HL-60 (cell line): Measurements from ENCODE around the gene SLC15A2.

Source experiments
- DNase-seq, 2 experiments: peaks; one replicate each; pipeline ENCODE4 v3.0.0-alpha.2; 2010 to 2020; ENCODE audit warnings: low read depth in 1 of 2, low spot score in 1 of 2
- H3K27ac ChIP-seq: fragments of 250-450 bp; sonication (Bioruptor Pico); replicated peaks from 2 replicates; pipeline ENCODE4 v1.5.1; 2020; ENCODE audit warnings: mild to moderate bottlenecking, moderate library complexity
- H3K27me3 ChIP-seq: fragments of 250-450 bp; sonication (Bioruptor Pico); 2 replicates; pipeline ENCODE4 v1.5.1; 2021; ENCODE audit warnings: mild to moderate bottlenecking, moderate library complexity; ENCODE audit not compliant: insufficient read depth, poor library complexity, severe bottlenecking
- H3K4me3 ChIP-seq: replicated peaks from 2 replicates; pipeline ENCODE4 v1.5.1; 2011; ENCODE audit warnings: mild to moderate bottlenecking, control low read depth, low read length; ENCODE audit not compliant: insufficient read depth
- GABPA ChIP-seq: IDR thresholded peaks from 2 replicates; pipeline ENCODE4 v1.6.1; 2012; ENCODE audit warnings: low read depth
- POLR2AphosphoS5 ChIP-seq: IDR thresholded peaks from 2 replicates; pipeline ENCODE4 v1.6.1; 2012; ENCODE audit warnings: low read depth
- SPI1 ChIP-seq: IDR thresholded peaks from 2 replicates; pipeline ENCODE4 v1.6.1; 2012; ENCODE audit warnings: low read depth, mild to moderate bottlenecking, borderline replicate concordance
- TF ChIP-seq, protein P1 (sequence below): IDR thresholded peaks from one replicate; pipeline ENCODE4 v1.5.1; 2011; ENCODE audit warnings: low read length, control low read depth, inconsistent platforms; ENCODE audit not compliant: insufficient read depth
- TF ChIP-seq, protein P2 (sequence below): IDR thresholded peaks from 2 replicates; pipeline ENCODE4 v1.6.1; 2012; ENCODE audit warnings: low read depth; ENCODE audit not compliant: insufficient replicate concordance

The SLC15A2 gene

DNA sequence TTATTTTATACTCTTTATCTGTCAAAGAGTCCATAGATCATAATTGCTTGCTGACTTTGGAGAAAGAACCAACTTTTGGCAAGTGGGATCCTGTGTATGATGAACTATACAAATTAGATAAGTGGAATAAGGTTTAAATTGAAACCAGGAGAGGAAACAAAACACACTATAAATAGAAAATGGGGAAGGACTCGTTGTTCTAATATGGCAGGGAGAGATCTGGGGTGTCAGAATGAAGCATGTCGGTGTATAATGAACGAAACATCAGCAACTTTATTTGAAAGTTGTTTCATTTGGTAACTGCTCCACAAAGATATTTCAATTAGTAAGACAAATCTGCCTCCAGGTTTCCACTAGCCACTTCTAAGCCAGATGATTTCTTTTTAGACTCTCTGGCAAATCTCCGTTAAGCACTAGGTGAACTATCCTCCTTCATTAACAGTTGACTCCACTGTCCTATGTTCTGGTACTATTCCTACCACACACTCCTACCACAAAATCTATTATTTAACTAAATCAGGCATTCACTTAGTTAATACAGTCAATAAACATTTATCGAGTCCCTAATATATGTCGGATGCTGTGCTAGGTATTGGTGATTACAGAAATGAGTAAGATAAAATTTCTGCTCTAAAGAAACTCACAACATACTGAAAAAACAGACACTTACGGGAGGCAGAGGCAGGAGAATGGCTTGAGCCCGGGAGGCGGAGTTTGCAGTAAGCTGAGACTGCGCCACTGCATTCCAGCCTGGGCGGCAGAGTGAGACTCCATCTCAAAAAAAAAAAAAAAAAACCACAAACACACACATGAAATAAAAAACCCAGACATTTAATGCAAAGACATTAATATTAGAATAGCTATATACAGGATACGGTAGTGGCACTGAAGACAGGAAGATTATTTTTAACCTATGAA, 20.1 kb downstream of the SLC15A2 start:
- no peak overlapping the region for H3K4me3 ChIP-seq
- TF ChIP-seq, protein P1, sequence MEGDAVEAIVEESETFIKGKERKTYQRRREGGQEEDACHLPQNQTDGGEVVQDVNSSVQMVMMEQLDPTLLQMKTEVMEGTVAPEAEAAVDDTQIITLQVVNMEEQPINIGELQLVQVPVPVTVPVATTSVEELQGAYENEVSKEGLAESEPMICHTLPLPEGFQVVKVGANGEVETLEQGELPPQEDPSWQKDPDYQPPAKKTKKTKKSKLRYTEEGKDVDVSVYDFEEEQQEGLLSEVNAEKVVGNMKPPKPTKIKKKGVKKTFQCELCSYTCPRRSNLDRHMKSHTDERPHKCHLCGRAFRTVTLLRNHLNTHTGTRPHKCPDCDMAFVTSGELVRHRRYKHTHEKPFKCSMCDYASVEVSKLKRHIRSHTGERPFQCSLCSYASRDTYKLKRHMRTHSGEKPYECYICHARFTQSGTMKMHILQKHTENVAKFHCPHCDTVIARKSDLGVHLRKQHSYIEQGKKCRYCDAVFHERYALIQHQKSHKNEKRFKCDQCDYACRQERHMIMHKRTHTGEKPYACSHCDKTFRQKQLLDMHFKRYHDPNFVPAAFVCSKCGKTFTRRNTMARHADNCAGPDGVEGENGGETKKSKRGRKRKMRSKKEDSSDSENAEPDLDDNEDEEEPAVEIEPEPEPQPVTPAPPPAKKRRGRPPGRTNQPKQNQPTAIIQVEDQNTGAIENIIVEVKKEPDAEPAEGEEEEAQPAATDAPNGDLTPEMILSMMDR = no peak
- no peak for TF ChIP-seq GABPA
- no peaks in the 10 kb centered on the region for H3K27me3 ChIP-seq
- DNase-seq = no peak
- no peak overlapping the region for H3K27ac ChIP-seq

DNA sequence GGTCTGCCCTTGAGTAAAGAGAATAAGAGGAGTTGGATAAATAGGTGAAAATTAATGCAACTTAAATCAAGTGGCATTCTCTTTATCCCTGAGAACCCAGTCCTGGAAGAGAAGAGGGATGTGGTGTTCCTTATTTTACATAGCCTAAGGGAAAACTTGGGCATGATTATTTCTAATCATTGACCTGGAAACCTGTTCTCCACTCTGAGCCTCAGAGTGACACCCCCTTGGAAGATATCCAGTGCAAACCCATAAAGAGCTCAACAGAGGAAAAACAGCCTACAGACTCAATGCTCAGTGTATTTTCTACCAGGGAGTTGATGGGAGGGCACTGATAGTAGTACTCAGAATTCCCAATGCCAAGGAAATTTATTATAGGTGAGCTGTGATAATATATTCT, 22.0 kb downstream of the SLC15A2 start:
- no peak overlapping the region for H3K4me3 ChIP-seq
- DNase-seq = no peak
- TF ChIP-seq, protein P2, sequence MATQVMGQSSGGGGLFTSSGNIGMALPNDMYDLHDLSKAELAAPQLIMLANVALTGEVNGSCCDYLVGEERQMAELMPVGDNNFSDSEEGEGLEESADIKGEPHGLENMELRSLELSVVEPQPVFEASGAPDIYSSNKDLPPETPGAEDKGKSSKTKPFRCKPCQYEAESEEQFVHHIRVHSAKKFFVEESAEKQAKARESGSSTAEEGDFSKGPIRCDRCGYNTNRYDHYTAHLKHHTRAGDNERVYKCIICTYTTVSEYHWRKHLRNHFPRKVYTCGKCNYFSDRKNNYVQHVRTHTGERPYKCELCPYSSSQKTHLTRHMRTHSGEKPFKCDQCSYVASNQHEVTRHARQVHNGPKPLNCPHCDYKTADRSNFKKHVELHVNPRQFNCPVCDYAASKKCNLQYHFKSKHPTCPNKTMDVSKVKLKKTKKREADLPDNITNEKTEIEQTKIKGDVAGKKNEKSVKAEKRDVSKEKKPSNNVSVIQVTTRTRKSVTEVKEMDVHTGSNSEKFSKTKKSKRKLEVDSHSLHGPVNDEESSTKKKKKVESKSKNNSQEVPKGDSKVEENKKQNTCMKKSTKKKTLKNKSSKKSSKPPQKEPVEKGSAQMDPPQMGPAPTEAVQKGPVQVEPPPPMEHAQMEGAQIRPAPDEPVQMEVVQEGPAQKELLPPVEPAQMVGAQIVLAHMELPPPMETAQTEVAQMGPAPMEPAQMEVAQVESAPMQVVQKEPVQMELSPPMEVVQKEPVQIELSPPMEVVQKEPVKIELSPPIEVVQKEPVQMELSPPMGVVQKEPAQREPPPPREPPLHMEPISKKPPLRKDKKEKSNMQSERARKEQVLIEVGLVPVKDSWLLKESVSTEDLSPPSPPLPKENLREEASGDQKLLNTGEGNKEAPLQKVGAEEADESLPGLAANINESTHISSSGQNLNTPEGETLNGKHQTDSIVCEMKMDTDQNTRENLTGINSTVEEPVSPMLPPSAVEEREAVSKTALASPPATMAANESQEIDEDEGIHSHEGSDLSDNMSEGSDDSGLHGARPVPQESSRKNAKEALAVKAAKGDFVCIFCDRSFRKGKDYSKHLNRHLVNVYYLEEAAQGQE = no peak
- TF ChIP-seq, protein P1 = no peak
- TF ChIP-seq POLR2AphosphoS5 = no peak
- TF ChIP-seq SPI1 = no peak
- TF ChIP-seq GABPA = no peak
- no peak overlapping the region for H3K27ac ChIP-seq
- no peaks in the 10 kb centered on the region for H3K27me3 ChIP-seq

DNA sequence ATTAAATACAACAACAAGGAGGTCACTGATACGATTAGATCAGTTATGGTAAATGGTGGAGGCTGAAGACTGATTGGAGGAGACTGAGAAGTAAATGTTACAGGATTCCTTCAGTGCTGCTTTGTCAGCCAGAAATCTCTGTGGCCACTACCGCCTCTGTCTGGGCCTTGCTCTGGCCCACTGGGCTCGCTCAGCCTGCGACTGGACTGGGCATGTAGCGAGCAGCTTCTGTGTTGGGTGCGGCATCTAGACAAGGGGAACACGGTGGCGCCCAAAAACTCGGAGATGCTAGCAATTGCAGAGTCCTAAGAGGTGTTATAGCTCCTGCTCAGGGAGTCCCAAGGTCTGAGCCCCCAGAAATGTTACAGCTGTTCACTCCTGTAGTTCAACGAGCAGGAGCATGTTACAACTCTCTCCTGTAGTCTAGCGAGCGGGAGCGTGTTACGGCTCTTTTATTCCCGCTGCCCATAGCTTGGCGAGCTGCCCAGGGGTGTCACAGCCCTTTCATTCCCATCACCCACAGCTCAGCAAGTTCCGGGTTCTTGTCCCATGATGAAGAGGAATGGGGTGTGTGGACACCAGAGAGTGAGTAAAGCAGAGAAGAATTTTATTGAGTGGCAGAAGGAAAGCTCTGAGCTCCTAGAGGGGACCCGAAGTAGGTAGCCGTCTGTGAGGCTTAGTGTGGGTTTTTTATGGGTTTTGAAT, 24.7 kb downstream of the SLC15A2 start:
- DNase-seq = no peak
- H3K4me3 ChIP-seq = no peak overlapping the region
- no peak overlapping the region for H3K27ac ChIP-seq
- H3K27me3 ChIP-seq = no peaks in the 10 kb centered on the region
- TF ChIP-seq GABPA (no peak), SPI1 (no peak), POLR2AphosphoS5 (no peak)
- TF ChIP-seq, protein P2 = no peak
- TF ChIP-seq, protein P1 = no peak
